HT-29 (cell line): ENCODE results near the gene FEZF2. TPM values are rescaled to one million over a fixed set of nuclear protein-coding genes. Genes with fewer than 3 reads are reported as not detected.

Experiments used
- DNase-seq: peaks from one replicate; pipeline ENCODE4 v3.0.0-alpha.2; 2015; ENCODE audit warnings: low spot score
- total RNA-seq: library from RNA; depleted of rRNA; stranded (reverse); fragments of >200 nt; shearing (Covaris generic); gene quantifications from 2 replicates; pipeline ENCODE4 v1.2.3, GENCODE V29; 2014; rRNA removed

FEZF2 gene
- total RNA-seq = not detected in 2 replicates

- no peak for DNase-seq
These were observed at the start of gene FEZF2 for GRCh38 chr3:62373215-62373614. Gene FEZF2, minus strand, starts transcription at chr3:62373550. Its CDS starts 682 bp downstream, at chr3:62372868.

DNA sequence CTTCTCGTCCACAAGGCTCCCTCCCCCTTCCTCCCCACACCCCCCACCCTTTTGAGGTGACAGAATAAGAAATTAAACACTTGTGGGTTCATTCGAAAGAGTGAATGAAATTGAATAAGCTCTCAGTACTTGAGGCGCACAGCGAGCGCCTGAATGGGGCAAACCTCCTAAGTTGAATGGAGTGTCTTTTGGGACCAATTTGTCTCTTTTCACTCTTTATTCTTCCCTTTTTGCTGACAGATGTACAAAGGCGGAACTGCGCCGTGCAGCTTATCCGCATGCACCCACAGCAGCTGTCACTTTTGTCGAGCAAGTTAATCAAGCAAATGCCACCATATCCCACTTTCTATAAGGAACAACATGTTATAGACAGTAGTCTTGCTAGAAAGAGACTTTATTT, 47.9 kb upstream of the FEZF2 start:
- DNase-seq = no peak

- no peak for DNase-seq
These were observed 42.8 kb upstream of the FEZF2 start for GRCh38 chr3:62416144-62416543.

DNA sequence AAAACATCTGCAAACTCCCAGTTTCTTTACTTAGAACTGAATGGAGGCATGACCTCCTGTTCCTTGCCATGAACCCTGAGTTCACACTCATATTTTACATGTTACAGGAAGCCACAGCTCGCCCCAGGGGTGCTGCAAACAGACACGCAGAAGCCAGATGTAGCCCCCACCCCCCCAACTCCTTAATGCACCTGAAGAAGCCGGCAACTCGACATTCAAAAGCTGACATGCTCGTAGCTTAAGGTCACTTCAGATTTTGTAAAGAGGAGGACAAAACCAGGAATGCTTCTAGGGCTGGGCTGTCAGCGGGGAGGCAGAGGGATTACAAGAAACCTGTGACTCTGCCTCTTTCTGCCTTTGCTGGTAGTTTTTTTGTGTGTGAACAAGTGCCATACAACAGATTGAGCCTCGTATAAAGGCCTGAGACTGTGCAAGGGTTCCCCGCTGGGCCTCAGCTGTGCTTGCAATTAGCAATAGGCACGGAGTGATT, 42.0 kb upstream of the FEZF2 start:
- no peak for DNase-seq

DNA sequence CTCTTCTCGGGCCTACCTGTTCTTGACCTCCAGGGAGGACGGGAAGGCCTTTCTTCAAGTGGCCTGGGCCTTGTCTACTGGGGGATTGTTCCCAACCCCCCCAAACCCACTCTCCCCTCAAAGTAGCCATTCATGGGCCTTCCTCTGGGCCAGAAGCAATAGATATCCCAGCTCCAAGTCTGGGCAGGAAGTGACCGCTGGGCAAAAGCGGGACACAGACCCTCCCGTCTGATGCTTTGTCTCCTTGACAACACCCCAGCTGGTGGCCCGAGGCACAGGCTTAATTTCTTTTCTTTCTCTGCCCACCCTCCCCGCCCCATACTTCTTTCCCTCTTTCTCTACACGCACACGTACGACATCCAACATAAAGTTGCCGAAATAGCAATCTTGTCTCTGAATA, 41.4 kb upstream of the FEZF2 start:
- DNase-seq = no peak

GRCh38 chr3:62413687-62414086, 40.3 kb upstream of the FEZF2 start:
- no peak for DNase-seq

DNA sequence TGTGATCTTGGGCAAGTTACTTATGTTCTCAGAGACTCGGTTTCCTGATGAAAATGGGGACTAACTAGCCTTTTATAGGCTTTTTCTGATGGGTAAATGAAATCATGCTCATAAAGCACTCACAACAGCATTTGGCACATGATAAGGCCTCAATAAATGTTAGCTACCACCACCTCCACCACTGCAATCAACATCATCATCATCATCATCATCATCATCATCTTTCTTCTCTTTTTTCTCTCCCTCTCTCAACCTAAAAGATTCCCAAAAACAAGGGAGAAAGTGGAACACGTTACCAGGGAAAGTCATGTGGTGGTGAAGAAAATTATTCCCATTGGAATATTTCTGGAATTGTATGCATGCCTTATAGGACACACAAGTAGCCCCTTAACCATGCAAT, 33.6 kb upstream of the FEZF2 start:
- no peak for DNase-seq

GRCh38 chr3:62405566-62405965, 32.2 kb upstream of the FEZF2 start:
- no peak for DNase-seq

GRCh38 chr3:62405135-62405534, 31.8 kb upstream of the FEZF2 start:
- no peak for DNase-seq

- no peak for DNase-seq
These were observed 31.0 kb upstream of the FEZF2 start for GRCh38 chr3:62404321-62404720.

- DNase-seq = no peak
These were observed 30.4 kb upstream of the FEZF2 start for GRCh38 chr3:62403765-62404164.

- DNase-seq = no peak
These were observed 19.4 kb upstream of the FEZF2 start for GRCh38 chr3:62392626-62393292.

GRCh38 chr3:62387251-62387650, 13.9 kb upstream of the FEZF2 start:
- no peak for DNase-seq

DNA sequence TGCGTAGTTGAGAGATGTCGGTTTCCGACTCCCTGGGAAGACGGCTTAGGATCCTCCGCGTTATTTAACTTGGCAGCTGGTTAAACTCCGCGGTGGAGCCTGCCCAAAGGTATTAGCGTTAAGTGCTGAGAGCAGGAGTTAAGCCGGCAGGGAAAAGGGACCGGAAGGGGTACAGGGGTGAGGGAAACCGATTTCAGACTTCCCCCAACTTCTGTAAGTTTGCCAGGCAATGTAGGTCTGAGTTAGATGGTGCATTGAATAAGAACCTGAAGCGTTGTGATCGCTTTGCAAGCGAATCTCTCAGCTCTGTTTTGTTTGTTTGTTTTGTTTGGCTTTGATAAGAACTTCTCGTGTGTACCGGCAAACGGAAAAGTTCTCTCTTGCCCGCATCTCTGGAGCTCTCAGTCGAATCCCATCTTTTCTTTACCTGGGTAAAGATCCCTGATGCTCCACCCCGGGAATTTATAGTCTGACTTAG, 6.0 kb upstream of the FEZF2 start:
- no peak for DNase-seq

DNA sequence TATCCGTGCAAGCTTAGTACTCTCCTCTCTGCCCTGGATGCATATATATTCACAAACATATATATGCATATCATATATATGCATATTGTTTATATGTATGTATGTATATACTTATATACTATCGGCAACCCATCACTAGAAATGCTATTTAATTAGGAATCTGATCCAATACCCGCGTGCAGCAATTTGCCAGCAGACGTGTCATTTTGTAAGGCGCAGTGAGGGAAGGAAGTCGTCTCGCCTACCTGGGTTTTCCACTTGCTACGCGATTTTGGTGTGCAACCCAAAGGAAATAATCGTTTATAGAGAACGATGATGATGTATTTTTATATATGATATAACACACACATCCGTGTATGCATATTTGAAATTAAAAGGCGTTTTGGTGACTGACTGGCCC, 5.6 kb upstream of the FEZF2 start:
- DNase-seq = no peak

DNA sequence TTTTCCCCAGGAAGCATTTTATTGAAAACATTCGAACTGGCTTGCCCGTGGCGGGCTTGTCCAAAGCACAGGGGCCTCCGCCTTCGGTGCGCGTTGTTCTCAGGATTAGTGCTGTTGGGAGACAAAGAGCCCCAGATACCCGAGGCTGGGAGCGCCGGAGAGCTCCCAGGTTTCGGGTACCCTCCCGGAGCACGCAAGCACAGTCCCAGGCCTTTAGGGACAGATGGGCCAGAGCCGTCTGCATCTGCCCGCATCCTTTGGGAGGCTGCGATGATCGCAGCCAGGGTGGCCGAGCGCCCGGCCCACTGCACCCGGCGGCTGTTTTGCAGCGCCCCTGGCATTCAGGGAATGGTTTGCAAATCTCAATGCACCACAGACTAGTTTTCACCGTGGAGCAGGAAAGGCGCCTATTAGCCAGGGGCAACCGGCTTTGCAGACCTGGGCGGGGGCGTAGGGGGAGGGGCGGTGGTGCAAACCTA, 5.0 kb upstream of the FEZF2 start:
- DNase-seq = no peak

- no peak for DNase-seq
These were observed 3.8 kb upstream of the FEZF2 start for GRCh38 chr3:62376906-62377877.

- no peak for DNase-seq
These were observed 3.0 kb upstream of the FEZF2 start for GRCh38 chr3:62376454-62376720.

DNA sequence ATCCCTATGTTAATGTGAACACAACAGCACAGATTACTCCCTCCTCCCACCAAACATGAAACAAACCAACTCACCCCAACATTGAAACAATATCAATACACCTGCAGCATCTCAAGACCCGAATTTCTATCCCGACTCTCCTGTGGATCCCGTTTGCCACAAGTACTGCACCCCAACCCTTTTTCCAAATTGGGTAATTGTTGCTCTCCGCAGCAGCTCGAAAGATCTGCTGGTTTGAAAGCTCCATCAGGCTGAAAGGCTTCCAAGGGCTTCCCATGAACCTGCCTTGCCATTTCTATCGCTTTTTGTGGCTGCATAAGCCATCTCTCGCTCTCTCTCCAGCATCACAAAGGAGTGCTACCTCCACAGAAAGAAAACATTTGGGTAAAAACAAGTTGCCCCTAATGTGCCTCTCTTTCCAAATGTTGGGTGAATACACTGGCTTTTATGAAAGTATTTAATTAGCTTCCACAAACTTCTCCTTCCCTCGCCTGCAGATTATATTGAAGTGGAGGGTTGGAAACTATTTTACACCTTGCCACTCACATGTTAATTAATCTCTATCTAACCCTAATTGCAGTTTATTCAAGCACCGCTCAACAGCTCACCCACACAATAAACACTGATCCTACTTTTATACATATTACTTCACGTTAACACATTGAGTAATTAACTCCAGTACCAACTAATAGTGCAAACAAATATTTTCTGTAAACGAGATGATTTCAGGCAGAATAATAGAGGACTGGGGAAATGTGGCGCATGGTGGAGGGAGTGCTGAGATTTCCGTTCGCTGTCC, 2.5 kb upstream of the FEZF2 start:
- no peak for DNase-seq

DNA sequence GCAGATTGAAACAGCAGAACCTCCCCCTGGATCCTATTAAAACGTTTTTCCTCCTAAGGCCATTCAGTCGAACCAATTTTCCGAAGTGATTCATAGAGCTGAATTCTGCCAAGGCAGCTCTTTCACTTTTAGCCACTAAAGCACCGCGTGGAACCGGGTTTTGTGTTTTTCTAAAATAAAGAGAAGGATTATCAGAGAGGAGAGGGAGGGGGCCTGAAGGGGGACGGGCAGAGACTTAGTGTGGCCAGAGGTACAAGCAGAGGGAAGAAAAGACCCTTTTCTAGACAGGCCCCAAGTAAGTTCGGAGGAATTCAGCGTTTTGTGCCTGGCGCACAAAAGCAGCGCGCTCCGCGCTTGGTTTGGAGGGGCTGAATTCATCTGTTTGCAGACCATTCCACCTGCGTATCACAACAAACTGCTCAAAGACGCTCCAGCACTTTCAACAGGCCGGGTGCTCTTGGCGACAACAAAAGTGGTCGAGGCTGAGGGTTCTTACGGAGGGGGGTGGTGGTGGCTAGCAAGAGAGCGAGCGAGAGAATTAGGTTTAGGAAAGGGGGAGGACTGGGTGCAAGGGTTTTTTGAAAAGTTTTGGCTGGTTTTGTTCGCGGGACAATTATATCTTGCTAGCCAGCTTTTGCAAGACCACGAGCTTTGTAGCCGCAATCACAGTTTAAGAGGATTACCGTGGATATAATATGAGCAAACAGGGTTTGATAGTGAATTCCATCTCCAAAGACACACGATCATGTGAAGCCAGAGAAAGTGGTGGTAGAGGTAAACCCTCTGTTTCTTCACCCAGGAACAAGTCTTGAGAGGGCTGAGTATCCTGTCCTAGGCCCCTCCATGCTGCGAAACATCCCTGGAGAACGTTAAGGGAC, 1.2 kb upstream of the FEZF2 start:
- DNase-seq = no peak
